Measurements from ENCODE around the gene C16orf74. TPM values are rescaled to one million over a fixed set of nuclear protein-coding genes. Genes with fewer than 3 reads are reported as not detected.
A peak's percentile ranks its signal among the peaks of the same experiment; 100 is the strongest.

Gene C16orf74
- polyA plus RNA-seq, 3 donors: 4.1 to 4.9 (median 4.9) TPM

DNA sequence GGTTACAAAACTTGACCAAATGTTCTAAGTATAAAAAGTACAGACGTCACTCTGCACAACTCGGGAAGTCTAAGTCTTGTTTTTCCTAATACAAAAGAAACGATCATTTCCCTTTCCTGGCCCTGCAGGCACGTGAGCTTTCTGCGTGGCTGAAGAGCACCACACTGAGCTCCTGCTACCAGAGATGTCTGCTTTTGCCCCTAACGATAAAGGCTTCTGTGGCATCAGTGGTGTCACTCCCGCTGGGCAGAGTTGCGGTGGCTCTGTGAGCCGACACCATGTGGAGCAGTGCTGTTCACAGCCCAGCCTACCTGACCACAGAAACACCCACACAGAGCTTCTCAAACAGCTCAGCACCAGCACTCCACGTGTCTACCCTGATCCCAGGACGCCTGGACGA, 28.0 kb upstream of the C16orf74 start:
- no peak for DNase-seq

DNA sequence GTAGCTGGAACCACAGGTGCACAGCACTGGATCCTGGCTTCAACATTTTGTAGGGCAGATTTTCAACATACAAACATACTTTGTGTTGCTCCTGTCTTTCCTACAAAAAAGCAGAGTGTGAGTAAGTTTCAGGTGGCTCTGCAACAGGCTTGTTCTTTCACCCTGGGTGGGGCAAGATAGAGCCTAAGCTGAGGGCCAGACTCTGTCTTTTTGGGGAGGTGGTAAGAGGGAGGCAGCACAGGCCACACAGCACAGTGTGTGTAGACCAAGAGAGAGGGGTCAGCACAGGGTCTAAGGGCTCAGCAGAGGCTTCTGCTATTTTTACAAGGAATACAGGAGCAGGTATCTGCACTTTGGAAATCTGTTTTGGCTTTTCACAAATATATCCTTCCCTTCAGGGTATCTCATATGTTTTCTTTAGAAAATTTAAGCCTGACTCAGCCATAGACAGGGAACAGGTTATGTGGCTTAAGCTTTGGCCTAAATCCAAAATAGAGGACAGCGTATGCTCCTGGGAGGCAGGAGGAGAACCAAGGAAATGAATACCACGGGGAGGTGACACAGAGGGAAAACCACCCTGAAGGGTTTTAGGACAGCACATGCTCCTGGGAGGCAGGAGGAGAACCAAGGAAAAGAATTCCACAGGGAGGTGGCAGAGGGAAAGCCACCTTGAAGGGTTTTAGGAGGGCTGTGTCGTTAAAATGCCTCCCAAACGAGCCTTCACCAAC, 26.9 kb upstream of the C16orf74 start:
- DNase-seq: no peak

DNA sequence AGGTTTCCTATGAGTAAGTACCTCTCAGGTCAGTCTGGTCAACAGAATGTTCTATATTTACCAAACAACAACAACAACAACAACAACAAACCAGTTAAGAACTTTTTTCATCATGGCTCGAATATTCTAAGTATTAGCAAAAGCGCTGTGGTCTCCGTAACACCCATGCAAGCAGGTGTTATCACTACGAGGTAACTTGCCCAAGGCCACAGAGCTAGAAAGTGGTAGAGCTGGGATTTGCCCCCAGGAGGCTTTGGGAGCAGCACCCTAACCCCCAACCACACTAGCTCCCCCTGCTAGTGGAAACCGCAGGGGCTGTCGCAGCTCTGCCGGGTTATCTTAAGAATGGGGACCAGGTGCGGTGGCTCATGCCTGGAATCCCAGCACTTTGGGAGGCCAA, 23.9 kb upstream of the C16orf74 start:
- DNase-seq: no peak

DNA sequence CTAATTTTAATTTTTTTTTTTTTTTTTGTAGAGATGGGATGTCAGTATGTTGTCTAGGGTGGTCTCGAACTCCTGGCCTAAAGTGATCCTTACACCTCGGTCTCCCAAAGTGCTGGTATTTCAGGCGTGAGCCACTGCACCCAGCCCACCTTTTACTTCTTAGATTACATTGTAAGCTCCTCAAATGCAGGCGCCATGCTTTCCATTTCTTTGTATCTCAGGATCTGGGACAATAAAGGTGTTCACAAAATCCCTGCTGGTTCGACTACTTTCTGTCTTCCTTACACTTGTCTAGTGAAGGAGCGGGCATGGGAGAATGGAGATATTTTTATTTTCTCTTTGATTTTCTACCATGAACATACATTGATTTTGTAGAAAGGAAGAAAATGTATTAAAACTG, 23.2 kb upstream of the C16orf74 start:
- DNase-seq: no peak

DNA sequence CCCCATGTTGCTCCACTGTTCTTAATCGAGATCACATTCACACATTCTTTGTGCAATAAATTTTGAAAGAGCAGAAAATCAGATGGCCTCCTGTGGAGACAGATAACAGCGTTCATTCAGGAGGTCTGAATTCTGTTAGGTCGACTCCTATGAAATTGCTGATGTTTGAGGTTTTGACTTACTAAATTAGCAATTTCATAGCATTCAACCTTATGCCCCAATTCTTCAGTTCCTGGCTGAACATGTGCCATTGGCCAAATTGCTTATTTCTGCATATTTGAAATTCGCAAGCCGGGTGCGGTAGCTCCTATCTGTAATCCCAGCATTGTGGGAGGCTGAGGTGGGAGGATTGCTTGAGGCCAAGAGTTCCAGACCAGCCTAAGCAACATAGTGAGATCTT, 22.1 kb upstream of the C16orf74 start:
- DNase-seq: no peak

DNA sequence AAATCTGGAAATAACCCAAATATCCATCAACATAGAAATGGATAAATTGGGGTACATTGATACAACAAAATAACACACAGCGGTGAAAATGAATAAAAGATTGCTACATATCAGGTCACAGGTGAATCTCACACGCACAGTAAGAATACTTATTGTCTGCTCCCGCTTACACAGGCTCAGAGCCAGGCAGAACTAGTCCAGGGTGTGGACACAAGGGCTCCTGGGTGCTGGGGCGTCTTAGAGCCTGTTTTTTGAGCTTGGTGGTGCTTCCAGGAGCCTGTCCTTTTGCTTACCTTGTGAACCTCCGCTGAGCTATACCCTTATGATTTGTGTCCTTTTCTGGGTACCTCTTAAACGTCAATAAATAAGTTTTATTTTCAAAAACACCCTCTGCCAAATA, 19.8 kb upstream of the C16orf74 start:
- no peak for DNase-seq

DNA sequence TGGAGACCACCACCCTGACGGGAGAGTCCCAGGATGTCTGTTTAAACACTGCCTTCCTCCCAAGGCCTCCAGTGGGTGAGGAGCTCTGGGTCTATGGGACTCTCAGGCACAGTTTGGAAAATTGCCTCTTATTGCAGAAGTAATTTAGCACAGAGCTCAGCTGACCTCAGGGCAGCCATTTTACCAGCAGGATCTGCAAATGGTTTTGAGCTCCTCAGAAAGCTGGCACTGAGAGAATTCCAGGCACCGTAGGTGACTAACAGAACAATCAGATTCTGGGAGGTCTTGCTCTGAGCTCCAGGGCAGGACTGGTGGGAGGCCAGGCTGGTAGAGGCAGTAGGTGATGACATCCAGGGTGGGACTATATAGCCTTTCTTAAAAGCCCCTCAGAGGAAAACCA, 17.3 kb upstream of the C16orf74 start:
- no peak for DNase-seq

DNA sequence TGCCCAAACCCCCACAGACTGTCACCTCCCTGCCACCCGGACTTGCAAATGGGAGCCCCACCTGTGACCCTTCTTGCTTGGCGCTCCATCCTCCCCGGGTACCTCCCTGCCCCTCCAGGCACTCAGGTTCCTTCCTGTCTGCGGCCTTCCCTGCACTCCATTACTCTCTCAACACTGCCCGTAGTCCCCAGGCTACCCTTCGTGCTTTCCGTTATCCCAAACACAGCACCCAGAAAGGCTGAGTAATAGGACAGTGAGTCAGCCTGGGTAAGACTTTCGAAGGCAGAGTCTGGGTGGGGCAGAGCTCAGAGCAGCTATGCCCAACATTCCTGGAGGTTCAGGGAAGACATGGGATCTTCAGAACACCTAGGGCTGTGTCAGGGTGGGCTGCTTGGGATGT, 16.6 kb upstream of the C16orf74 start:
- DNase-seq: no peak

DNA sequence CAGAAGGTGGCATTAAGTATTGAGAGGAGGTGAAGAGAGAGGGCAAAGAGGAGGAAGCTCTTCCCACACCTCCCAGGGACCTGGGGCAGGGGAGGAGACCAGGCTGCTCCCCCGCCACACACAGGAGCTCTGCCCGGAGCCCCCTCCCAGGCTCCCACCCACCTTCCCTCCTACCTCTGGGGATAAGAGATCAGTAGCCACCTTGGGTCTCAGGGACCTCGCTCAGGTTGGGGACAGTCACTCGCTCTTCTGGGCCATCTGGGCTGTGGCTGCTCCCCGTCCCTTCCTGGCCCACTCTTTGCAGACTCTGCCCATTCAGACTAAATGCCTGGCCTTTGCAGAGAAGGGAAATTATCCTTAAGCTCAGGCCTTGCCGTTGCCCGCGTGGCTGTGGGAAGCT, 14.9 kb upstream of the C16orf74 start:
- DNase-seq: no peak

DNA sequence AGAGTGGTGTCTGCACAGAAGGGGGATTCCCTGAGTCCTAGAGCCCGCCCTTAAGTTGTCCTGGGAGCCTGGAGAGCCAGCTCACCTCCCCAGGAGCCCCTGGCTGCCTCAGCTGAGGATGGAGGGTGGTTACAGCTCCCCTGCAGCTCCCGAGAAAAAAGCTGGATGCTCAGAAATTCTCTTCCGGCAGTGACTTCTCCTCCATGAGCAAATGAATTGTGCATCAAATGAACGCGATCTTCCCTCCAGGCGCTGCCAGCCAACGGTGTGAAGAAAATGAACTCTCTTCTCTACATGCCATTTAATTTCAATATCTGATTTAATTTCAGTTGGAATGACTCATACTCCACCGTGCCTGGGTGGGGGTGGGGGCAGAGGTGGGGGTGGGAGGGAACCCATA, 14.3 kb upstream of the C16orf74 start:
- DNase-seq: no peak

DNA sequence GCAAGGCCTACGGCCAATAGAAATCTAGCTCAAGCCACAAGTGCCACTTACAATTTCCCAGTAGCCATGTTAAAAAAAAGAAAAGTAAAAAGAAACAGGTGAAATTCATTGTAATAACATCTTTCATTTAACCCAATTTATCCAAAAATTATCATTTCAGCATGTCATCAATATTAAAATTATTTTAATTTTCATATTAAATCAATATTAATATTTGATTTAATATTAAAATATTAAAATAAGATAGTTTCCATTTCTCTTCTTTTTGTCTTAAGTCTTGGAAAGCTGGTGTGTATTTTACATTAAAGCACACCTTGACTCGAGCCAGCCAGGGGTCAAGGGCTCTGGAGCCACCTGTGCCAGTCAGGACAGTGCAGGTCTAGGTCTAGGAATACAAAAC, 12.7 kb upstream of the C16orf74 start:
- DNase-seq: no peak

DNA sequence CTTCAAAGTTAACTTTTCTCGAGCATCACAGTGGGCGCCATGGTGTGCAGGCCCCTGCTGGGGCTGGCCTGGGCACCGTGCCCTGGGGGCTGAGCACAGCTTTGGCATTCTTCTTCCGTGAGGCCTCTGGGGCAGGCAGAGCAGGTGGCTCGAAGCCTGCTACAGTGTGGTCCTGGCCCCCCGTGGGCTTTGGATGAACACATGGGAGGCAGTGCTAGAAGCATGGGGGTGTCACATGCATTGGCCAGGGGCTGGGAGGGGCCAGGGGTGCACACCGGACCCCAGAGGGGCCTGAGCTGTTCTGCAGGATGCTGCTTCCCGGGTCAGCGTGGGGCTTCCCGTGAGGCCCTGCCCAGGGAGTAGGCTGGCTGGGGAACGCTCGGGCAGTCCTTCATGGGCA, 12.1 kb upstream of the C16orf74 start:
- no peak for DNase-seq

DNA sequence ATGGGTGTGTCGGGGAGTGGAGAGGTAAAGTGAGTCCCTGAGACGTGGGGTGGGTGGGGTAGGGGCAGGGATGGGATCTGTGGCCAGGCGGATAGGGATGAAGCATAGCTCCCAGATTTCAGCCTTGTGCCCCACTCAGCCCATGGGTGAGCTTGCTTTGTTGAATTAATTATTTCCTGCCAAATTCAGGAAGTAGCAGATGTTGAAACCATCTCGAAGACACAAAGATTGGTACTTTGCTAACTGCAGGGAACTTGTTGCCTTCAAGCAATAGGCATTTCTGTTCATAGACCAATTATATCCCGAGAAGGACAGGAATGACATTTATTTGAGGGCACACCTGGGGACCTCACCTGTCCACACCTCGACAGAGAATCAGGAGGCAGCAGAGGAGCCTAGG, 11.0 kb upstream of the C16orf74 start:
- no peak for DNase-seq

DNA sequence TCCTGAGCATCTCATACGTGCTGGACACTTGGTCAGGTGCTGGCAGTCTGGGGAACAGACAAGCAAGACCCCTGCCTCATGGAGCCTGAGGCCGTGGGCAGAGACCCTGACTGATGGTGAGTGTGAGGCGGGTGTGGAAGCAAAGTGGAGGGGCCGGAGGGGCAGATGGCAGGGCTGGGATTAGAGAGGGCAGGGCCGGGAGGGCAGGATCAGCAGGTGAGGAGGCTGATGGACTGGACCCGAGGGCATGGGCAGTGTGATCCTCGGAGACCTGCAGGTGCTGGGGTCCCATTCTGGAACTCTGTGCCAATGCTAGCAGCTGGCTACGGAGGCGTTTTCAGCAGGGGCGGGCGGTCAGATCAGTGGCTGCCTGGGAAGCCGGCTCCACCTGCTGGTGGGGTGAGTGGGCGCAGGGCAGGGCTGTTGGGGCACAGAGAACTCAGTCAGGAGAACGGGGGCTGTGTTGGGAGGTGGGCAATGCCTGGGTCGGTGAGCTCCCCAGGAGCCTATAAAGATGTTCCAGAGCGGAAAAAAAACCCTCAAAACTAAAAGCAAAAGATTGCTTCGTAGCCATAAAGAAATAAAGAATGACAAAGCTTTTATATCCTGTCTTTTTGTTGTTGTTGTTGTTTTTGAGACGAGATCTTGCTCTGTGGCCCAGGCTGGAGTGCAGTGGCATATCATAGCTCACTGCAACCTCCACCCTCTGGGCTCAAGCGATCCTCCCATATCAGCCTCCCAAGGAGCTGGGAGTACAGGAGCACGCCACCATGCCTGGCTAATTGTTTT, 8.9 kb upstream of the C16orf74 start:
- no peak for DNase-seq

DNA sequence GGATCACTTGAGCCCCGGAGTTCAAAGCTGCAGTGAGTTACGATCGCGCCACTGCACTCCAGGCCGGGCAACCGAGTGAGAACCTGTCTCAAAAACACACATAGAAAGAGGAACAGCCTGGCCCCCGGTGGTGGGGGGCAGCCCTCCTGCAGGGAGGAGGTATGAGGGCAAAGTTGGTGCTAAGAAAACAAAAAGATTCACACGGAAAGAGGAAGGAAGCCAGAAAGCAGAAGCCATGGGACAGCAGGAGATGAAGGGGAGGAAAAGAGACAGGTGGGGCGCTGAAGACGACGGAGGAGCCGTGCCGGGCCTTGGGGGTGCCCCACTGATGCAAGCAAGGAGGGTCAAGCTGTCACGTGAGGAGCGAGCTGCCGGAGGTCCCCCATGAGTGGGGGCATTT, 8.2 kb upstream of the C16orf74 start:
- no peak for DNase-seq

DNA sequence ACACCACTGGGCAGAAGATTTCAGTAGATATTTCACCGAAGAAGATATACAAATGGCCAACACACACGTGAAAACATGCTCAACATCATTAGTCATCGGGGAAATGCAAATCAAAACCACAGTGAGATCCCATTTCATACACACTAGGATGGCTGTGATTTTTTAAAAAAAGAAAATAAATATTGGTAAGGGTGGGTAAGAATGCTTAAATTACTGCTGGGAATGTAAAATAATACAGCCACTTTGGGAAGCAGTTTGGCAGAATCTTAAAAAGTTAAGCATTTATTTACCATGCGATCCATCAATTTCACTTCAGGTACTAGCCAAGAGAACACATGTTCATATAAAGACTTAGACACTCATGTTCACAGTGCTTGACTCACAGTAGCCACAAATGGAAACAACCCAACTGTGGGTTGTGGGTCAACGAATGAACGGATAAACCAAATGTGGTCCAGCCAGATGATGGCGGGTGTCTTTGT, 6.5 kb upstream of the C16orf74 start:
- DNase-seq: no peak

DNA sequence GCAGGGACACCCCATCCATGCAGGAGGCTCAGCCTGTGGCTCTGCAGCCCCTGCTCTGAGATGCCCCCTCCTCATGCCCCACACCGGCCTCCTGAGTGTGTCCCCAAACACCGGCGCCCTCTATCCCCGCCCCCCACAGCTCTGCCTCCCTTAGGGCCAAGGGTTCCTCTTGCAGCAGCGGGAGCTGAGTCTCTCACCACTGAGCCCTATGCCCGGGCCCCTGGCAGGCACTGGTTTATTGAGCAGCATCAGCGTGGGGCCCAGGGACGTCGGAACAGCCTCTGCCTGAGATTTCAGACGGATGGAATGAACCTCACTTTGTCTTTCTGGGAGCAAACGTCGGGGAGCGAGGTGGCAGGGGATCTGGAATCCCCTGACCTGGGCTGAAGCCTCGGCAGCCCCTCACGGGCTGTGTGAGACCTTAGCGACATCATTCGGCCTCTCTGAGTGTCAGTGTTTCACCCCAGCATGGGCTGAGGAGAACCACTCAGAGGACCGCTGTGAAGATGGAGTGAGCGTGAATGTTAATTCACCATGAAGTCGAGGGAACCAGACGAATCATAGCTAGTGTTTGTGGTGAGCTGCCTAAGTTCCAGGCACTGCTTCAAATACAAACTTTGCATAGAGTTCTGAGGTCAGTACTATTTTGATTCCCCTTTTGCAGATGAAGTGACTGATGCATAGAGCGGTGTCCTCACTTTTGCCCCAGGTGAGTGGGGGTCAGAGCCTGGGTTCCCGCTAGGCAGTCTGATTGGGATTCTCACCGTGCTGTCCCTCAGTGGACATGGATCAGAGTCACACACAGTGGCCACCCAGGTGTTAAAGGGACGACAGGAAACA, 5.3 kb upstream of the C16orf74 start:
- no peak for DNase-seq

DNA sequence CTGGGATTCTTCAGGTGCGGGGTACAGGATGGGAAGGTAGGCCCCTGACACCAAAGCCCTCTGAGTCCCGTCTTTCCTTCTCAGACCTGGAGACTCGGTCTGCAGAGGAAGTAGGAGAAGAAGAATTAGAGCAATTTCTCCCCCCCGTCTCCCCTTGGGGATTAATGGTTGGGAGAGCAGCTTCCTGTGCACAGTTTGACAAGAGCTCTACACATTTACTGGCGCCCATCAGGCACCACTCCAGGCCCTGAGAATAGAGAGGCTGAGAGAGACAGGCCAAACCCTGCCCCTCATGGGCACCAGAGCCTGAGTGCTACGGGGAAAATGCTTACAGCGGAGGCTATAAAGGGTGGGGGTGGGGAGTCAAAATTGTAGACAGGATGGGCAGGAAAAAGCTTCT, 3.5 kb upstream of the C16orf74 start:
- DNase-seq: no peak

DNA sequence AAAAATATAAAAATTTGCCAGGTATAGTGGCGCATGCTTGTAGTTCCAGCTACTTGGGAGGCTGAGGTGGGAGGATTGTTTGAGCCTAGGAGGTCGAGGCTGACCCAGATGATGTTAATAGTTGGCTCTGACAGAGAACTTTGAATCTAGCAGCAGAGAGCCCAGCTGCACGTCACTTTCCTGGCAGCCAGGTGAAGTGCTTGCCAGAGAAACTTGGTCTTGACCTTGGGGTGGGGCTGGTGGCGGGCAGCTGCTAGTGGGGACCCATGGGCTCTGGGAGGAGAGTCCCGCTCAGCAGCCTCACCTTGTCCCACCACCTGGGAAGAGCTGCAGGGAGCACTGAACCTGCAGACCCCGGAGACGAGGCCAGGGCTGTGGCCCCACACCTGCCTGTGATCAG, 3.1 kb upstream of the C16orf74 start:
- no peak for DNase-seq

DNA sequence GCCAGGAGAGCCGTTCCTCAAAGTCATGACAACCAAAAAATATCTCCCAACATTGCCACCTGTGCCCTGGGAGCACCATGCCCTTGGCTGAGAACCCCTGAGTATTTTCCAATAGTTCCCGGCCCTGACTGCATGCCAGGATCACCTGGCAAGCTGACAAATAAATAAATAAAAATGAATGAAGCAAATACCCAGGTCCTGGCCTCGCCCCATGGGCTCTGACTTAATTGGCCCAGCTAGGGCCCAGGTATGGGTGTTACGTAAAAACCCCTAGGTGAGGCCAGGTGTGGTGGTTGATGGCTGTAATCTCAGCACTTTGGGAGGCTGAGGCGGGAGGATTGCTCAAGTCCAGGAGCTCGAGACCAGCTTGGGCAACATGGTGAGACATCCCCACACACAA, 2.7 kb upstream of the C16orf74 start:
- DNase-seq: no peak

DNA sequence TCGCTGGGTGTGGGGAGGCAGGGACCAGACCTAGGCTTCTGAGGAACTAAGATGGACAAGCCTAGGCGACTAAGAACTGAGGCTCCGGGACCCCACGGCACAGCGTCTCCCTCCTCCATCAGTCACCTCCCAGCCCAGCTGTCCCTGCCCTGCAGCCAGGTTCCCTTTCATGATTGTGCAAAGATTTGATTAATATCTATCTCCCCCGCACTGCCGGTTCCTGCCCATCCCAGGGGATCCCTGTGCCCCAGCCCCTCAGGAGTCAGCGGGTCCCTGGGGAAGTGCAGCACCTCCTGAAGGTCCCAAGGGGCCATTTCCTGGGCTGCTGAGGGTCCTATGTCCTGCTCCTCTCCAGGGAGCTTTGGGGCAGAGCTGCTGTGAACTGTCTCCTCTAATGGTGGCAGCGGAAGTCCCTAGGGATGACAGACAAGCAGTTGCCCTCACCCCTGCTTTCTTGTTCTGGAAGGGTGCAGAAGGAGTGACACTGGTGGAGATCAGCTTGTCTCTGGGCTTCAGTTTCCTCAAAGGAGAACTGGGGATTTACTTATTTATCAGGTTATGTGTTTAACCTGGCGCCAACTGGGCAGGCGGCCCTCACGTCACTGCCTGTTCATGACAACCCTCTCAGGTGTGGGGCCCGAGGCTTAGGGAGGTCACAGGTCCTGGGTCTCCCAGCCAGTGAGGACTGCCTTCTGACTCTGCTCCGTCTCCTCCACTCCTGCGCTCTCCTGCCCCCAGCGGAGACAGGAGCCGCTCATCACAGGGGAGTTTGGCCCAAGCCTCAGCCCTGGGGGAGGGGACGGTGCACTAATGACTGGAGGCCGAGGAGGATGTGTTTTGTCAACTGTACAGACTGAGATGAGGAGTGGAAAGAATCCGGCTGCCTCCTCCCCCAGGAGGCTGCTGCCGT, 1.9 kb upstream of the C16orf74 start:
- DNase-seq: peak; percentile 62
